ENCODE data around the gene EXOSC5. TPM values are rescaled to one million over a fixed set of nuclear protein-coding genes. Genes with fewer than 3 reads are reported as not detected.

The EXOSC5 gene
- total and polyA plus RNA-seq, 2 of the 13 experiments (the other 11 are each of a cell fraction or from before 2014, with no cell fraction given) = 24.1 to 26.5 TPM

- TF ChIP-seq ZNF318 (CRISPR knock-in tag; IDR thresholded peaks at IDR 0.05) (peak; percentile 85), HINFP (CRISPR knock-in tag; IDR thresholded peaks at IDR 0.05; ENCODE audit: low read depth) (no peak), HOXA9 (CRISPR knock-in tag; IDR thresholded peaks at IDR 0.05; ENCODE audit: borderline replicate concordance) (no peak), SUZ12 (IDR thresholded peaks at IDR 0.05; ENCODE audit: low read depth, low read length) (no peak), THAP9 (CRISPR knock-in tag; IDR thresholded peaks at IDR 0.05; ENCODE audit: borderline replicate concordance) (peak; percentile 99), PLSCR1 (CRISPR knock-in tag; IDR thresholded peaks at IDR 0.05; ENCODE audit: borderline replicate concordance) (no peak), MXD1 (CRISPR knock-in tag; IDR thresholded peaks at IDR 0.05) (no peak), ZFP41 (CRISPR knock-in tag; IDR thresholded peaks at IDR 0.05; ENCODE audit: borderline replicate concordance) (peak; percentile 20; the same call in 1 of the 2 replicates), PRPF4 (IDR thresholded peaks at IDR 0.05; ENCODE audit: low read depth, low read length, poor library complexity, severe bottlenecking) (no peak)
Measured at GRCh38 chr19:41439441-41440222, 42.5 kb upstream of the EXOSC5 start, which contains the start of gene DMAC2 (continued).
